WTC11 (cell line): ENCODE results near the gene FGF23.

ENCODE experiments used
- CBFB ChIP-seq: sonication (generic); formaldehyde crosslinking; IDR thresholded peaks from 2 replicates; pipeline ENCODE4 v1.8.1; 2022; ENCODE audit warnings: mild to moderate bottlenecking, low read depth, missing genetic modification reagents
- FOXK1 ChIP-seq: sonication (generic); formaldehyde crosslinking; IDR thresholded peaks from 2 replicates; pipeline ENCODE4 v1.8.0; 2022; ENCODE audit warnings: mild to moderate bottlenecking, moderate library complexity, missing genetic modification reagents
- FOXP1 ChIP-seq: sonication (generic); formaldehyde crosslinking; IDR thresholded peaks from 2 replicates; pipeline ENCODE4 v1.8.0; 2022; ENCODE audit warnings: missing genetic modification reagents, mild to moderate bottlenecking, moderate library complexity, borderline replicate concordance
- JUN ChIP-seq: sonication (generic); formaldehyde crosslinking; IDR thresholded peaks from 2 replicates; pipeline ENCODE4 v1.8.0; 2023; ENCODE audit warnings: mild to moderate bottlenecking, missing genetic modification reagents
- KAT7 ChIP-seq: sonication (generic); formaldehyde crosslinking; IDR thresholded peaks from 2 replicates; pipeline ENCODE4 v1.8.1; 2023; ENCODE audit warnings: missing genetic modification reagents, mild to moderate bottlenecking, borderline replicate concordance
- NFYB ChIP-seq: sonication (generic); formaldehyde crosslinking; conservative IDR thresholded peaks from 2 replicates; pipeline ENCODE4 v1.8.0; 2022; ENCODE audit warnings: low read depth, missing genetic modification reagents
- USF2 ChIP-seq: sonication (generic); formaldehyde crosslinking; IDR thresholded peaks from 2 replicates; pipeline ENCODE4 v1.8.1; 2023; ENCODE audit warnings: mild to moderate bottlenecking, missing genetic modification reagents, moderate library complexity
- ZNF416 ChIP-seq: fragments of 250-450 bp; sonication (Bioruptor Pico); IDR thresholded peaks from 2 replicates; pipeline ENCODE4 v1.9.0; 2021; ENCODE audit warnings: mild to moderate bottlenecking, inconsistent platforms
- TF ChIP-seq, protein P1 (sequence below): fragments of 200-600 bp; IDR thresholded peaks from 2 replicates; pipeline ENCODE4 v1.8.0; 2022; ENCODE audit warnings: antibody characterized with exemption
- TF ChIP-seq, protein P2 (sequence below): sonication (generic); formaldehyde crosslinking; IDR thresholded peaks from 2 replicates; pipeline ENCODE4 v1.8.0; 2022; ENCODE audit warnings: mild to moderate bottlenecking, missing genetic modification reagents
- TF ChIP-seq, protein P3 (sequence below): sonication (generic); formaldehyde crosslinking; conservative IDR thresholded peaks from 2 replicates; pipeline ENCODE4 v1.8.1; 2023; ENCODE audit warnings: mild to moderate bottlenecking, low read depth, missing genetic modification reagents, moderate library complexity
- TF ChIP-seq, protein P4 (sequence below): sonication (generic); formaldehyde crosslinking; IDR thresholded peaks from 2 replicates; pipeline ENCODE4 v1.8.0; 2022; ENCODE audit warnings: missing genetic modification reagents
- TF ChIP-seq, protein P5 (sequence below): sonication (generic); formaldehyde crosslinking; IDR thresholded peaks from 2 replicates; pipeline ENCODE4 v1.8.1; 2022; ENCODE audit warnings: mild to moderate bottlenecking, missing genetic modification reagents, moderate library complexity, borderline replicate concordance
- TF ChIP-seq, protein P6 (sequence below): sonication (generic); formaldehyde crosslinking; IDR thresholded peaks from 2 replicates; pipeline ENCODE4 v1.8.0; 2023; ENCODE audit warnings: mild to moderate bottlenecking, missing genetic modification reagents

DNA sequence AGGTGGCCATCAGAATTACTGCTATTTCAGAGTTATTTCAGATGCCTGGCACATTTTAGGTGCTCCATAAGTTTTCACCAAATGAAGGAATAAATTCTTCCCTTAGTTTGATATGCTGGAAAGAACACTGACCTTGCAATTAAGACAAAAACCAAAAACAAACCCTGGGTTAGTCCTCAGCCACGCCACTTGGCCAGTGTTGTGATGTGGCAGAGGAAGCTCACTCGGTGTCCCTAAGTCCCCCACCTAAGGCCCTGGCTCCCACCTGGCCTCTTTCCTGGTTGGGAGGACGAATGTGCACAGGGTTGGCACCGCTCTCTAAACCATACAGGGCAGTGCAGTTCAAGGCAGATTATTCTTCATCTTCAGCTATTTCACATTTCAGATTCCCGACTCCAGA lies 13.7 kb upstream of the FGF23 start:
- TF ChIP-seq, protein P1, sequence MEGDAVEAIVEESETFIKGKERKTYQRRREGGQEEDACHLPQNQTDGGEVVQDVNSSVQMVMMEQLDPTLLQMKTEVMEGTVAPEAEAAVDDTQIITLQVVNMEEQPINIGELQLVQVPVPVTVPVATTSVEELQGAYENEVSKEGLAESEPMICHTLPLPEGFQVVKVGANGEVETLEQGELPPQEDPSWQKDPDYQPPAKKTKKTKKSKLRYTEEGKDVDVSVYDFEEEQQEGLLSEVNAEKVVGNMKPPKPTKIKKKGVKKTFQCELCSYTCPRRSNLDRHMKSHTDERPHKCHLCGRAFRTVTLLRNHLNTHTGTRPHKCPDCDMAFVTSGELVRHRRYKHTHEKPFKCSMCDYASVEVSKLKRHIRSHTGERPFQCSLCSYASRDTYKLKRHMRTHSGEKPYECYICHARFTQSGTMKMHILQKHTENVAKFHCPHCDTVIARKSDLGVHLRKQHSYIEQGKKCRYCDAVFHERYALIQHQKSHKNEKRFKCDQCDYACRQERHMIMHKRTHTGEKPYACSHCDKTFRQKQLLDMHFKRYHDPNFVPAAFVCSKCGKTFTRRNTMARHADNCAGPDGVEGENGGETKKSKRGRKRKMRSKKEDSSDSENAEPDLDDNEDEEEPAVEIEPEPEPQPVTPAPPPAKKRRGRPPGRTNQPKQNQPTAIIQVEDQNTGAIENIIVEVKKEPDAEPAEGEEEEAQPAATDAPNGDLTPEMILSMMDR: no peak
- no peak for TF ChIP-seq CBFB (CRISPR knock-in tag)
- TF ChIP-seq, protein P2, sequence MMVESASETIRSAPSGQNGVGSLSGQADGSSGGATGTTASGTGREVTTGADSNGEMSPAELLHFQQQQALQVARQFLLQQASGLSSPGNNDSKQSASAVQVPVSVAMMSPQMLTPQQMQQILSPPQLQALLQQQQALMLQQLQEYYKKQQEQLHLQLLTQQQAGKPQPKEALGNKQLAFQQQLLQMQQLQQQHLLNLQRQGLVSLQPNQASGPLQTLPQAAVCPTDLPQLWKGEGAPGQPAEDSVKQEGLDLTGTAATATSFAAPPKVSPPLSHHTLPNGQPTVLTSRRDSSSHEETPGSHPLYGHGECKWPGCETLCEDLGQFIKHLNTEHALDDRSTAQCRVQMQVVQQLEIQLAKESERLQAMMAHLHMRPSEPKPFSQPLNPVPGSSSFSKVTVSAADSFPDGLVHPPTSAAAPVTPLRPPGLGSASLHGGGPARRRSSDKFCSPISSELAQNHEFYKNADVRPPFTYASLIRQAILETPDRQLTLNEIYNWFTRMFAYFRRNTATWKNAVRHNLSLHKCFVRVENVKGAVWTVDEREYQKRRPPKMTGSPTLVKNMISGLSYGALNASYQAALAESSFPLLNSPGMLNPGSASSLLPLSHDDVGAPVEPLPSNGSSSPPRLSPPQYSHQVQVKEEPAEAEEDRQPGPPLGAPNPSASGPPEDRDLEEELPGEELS (CRISPR knock-in tag): no peak
- TF ChIP-seq ZNF416 (CRISPR knock-in tag): no peak
- no peak for TF ChIP-seq USF2 (CRISPR knock-in tag)
- TF ChIP-seq, protein P3, sequence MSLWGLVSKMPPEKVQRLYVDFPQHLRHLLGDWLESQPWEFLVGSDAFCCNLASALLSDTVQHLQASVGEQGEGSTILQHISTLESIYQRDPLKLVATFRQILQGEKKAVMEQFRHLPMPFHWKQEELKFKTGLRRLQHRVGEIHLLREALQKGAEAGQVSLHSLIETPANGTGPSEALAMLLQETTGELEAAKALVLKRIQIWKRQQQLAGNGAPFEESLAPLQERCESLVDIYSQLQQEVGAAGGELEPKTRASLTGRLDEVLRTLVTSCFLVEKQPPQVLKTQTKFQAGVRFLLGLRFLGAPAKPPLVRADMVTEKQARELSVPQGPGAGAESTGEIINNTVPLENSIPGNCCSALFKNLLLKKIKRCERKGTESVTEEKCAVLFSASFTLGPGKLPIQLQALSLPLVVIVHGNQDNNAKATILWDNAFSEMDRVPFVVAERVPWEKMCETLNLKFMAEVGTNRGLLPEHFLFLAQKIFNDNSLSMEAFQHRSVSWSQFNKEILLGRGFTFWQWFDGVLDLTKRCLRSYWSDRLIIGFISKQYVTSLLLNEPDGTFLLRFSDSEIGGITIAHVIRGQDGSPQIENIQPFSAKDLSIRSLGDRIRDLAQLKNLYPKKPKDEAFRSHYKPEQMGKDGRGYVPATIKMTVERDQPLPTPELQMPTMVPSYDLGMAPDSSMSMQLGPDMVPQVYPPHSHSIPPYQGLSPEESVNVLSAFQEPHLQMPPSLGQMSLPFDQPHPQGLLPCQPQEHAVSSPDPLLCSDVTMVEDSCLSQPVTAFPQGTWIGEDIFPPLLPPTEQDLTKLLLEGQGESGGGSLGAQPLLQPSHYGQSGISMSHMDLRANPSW: no peak
- TF ChIP-seq, protein P4, sequence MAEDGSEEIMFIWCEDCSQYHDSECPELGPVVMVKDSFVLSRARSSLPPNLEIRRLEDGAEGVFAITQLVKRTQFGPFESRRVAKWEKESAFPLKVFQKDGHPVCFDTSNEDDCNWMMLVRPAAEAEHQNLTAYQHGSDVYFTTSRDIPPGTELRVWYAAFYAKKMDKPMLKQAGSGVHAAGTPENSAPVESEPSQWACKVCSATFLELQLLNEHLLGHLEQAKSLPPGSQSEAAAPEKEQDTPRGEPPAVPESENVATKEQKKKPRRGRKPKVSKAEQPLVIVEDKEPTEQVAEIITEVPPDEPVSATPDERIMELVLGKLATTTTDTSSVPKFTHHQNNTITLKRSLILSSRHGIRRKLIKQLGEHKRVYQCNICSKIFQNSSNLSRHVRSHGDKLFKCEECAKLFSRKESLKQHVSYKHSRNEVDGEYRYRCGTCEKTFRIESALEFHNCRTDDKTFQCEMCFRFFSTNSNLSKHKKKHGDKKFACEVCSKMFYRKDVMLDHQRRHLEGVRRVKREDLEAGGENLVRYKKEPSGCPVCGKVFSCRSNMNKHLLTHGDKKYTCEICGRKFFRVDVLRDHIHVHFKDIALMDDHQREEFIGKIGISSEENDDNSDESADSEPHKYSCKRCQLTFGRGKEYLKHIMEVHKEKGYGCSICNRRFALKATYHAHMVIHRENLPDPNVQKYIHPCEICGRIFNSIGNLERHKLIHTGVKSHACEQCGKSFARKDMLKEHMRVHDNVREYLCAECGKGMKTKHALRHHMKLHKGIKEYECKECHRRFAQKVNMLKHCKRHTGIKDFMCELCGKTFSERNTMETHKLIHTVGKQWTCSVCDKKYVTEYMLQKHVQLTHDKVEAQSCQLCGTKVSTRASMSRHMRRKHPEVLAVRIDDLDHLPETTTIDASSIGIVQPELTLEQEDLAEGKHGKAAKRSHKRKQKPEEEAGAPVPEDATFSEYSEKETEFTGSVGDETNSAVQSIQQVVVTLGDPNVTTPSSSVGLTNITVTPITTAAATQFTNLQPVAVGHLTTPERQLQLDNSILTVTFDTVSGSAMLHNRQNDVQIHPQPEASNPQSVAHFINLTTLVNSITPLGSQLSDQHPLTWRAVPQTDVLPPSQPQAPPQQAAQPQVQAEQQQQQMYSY (CRISPR knock-in tag): no peak
- no peak for TF ChIP-seq JUN (CRISPR knock-in tag)
- TF ChIP-seq, protein P5, sequence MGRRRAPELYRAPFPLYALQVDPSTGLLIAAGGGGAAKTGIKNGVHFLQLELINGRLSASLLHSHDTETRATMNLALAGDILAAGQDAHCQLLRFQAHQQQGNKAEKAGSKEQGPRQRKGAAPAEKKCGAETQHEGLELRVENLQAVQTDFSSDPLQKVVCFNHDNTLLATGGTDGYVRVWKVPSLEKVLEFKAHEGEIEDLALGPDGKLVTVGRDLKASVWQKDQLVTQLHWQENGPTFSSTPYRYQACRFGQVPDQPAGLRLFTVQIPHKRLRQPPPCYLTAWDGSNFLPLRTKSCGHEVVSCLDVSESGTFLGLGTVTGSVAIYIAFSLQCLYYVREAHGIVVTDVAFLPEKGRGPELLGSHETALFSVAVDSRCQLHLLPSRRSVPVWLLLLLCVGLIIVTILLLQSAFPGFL (CRISPR knock-in tag): no peak
- no peak for TF ChIP-seq FOXK1 (CRISPR knock-in tag)
- TF ChIP-seq FOXP1: no peak
- TF ChIP-seq KAT7 (CRISPR knock-in tag): no peak
- TF ChIP-seq, protein P6, sequence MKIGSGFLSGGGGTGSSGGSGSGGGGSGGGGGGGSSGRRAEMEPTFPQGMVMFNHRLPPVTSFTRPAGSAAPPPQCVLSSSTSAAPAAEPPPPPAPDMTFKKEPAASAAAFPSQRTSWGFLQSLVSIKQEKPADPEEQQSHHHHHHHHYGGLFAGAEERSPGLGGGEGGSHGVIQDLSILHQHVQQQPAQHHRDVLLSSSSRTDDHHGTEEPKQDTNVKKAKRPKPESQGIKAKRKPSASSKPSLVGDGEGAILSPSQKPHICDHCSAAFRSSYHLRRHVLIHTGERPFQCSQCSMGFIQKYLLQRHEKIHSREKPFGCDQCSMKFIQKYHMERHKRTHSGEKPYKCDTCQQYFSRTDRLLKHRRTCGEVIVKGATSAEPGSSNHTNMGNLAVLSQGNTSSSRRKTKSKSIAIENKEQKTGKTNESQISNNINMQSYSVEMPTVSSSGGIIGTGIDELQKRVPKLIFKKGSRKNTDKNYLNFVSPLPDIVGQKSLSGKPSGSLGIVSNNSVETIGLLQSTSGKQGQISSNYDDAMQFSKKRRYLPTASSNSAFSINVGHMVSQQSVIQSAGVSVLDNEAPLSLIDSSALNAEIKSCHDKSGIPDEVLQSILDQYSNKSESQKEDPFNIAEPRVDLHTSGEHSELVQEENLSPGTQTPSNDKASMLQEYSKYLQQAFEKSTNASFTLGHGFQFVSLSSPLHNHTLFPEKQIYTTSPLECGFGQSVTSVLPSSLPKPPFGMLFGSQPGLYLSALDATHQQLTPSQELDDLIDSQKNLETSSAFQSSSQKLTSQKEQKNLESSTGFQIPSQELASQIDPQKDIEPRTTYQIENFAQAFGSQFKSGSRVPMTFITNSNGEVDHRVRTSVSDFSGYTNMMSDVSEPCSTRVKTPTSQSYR: no peak
- no peak for TF ChIP-seq NFYB (CRISPR knock-in tag)
